Parathyroid adenoma (tissue), 2 donors: ENCODE measurements around the gene TMEM39A.

Source experiments
- H2AFZ ChIP-seq: fragments of 300-600 bp; sonication (generic); one replicate; pipeline ENCODE4 v1.7.0; 2017; ENCODE audit warnings: antibody characterized with exemption, mild to moderate bottlenecking
- H3K27ac ChIP-seq: fragments of 300-600 bp; sonication (generic); one replicate; pipeline ENCODE4 v1.7.0; 2017
- H3K27me3 ChIP-seq: fragments of 300-600 bp; sonication (generic); one replicate; pipeline ENCODE4 v1.7.0; 2017; ENCODE audit warnings: low read length; ENCODE audit not compliant: control insufficient read depth, insufficient read depth
- H3K36me3 ChIP-seq: fragments of 300-600 bp; sonication (generic); one replicate; pipeline ENCODE4 v1.7.0; 2017; ENCODE audit warnings: low read length; ENCODE audit not compliant: control insufficient read depth, insufficient read depth
- H3K4me1 ChIP-seq: fragments of 300-600 bp; sonication (generic); one replicate; pipeline ENCODE4 v1.7.0; 2017; ENCODE audit warnings: control low read depth
- H3K4me2 ChIP-seq: fragments of 300-600 bp; sonication (generic); one replicate; pipeline ENCODE4 v1.7.0; 2017; ENCODE audit warnings: low read length
- H3K4me3 ChIP-seq: fragments of 300-600 bp; sonication (generic); one replicate; pipeline ENCODE4 v1.7.0; 2017; ENCODE audit warnings: low read depth, low read length
- H3K79me2 ChIP-seq: fragments of 300-600 bp; sonication (generic); one replicate; pipeline ENCODE4 v1.7.0; 2017; ENCODE audit warnings: control low read depth
- H3K9ac ChIP-seq: fragments of 300-600 bp; sonication (generic); one replicate; pipeline ENCODE4 v1.7.0; 2017; ENCODE audit warnings: mild to moderate bottlenecking
- H3K9me3 ChIP-seq: fragments of 300-600 bp; sonication (generic); one replicate; pipeline ENCODE4 v1.7.0; 2017; ENCODE audit warnings: low read length; ENCODE audit not compliant: control insufficient read depth
- CTCF ChIP-seq: fragments of 300-600 bp; sonication (generic); IDR thresholded peaks from one replicate; pipeline ENCODE4 v1.7.0; 2017; ENCODE audit warnings: antibody characterized with exemption, mild to moderate bottlenecking
- donor health status: primary hyperparathyroidism.

TMEM39A gene

GRCh38 chr3:119494597-119494996 is 31.2 kb upstream of the TMEM39A start:
- Histone ChIP-seq H3K36me3 (no peaks in the 10 kb centered on the region), H3K4me1 (peaks cover 7% of the 10 kb centered on the region), H3K27ac (no peak overlapping the region), H3K79me2 (peaks cover 6% of the 10 kb centered on the region), H3K4me2 (no peak overlapping the region), H2AFZ (no peak overlapping the region), H3K9ac (no peak overlapping the region), H3K27me3 (no peaks in the 10 kb centered on the region), H3K4me3 (no peak overlapping the region), H3K9me3 (no peaks in the 10 kb centered on the region)
- TF ChIP-seq CTCF: no peak

GRCh38 chr3:119492810-119493209 is 29.4 kb upstream of the TMEM39A start:
- H3K27ac ChIP-seq: no peak overlapping the region
- H3K36me3 ChIP-seq: no peaks in the 10 kb centered on the region
- no peak overlapping the region for H3K4me3 ChIP-seq
- no peaks in the 10 kb centered on the region for H3K9me3 ChIP-seq
- no peaks in the 10 kb centered on the region for H3K79me2 ChIP-seq
- peaks cover 5% of the 10 kb centered on the region for H3K4me1 ChIP-seq
- no peak for TF ChIP-seq CTCF
- no peak overlapping the region for H3K9ac ChIP-seq
- no peaks in the 10 kb centered on the region for H3K27me3 ChIP-seq
- H3K4me2 ChIP-seq: no peak overlapping the region
- H2AFZ ChIP-seq: no peak overlapping the region

- Histone ChIP-seq H3K79me2 (no peaks in the 10 kb centered on the region), H3K27ac (no peak overlapping the region)
These were observed 28.7 kb upstream of the TMEM39A start for GRCh38 chr3:119492128-119492527.

GRCh38 chr3:119490153-119490552 is 26.7 kb upstream of the TMEM39A start:
- H2AFZ ChIP-seq: no peak overlapping the region
- no peak for TF ChIP-seq CTCF
- H3K27ac ChIP-seq: no peak overlapping the region
- no peaks in the 10 kb centered on the region for H3K4me1 ChIP-seq
- H3K9ac ChIP-seq: no peak overlapping the region
- no peak overlapping the region for H3K4me3 ChIP-seq
- H3K79me2 ChIP-seq: no peaks in the 10 kb centered on the region
- H3K36me3 ChIP-seq: no peaks in the 10 kb centered on the region
- no peaks in the 10 kb centered on the region for H3K9me3 ChIP-seq
- H3K27me3 ChIP-seq: no peaks in the 10 kb centered on the region
- H3K4me2 ChIP-seq: no peak overlapping the region

More at GRCh38 chr3:119492128-119492527, 28.7 kb upstream of the TMEM39A start:
- no peaks in the 10 kb centered on the region for H3K27me3 ChIP-seq
- H3K36me3 ChIP-seq: no peaks in the 10 kb centered on the region
- no peak overlapping the region for H2AFZ ChIP-seq
- H3K4me2 ChIP-seq: no peak overlapping the region
- TF ChIP-seq CTCF: no peak
- H3K9me3 ChIP-seq: no peaks in the 10 kb centered on the region
- no peak overlapping the region for H3K9ac ChIP-seq
- no peaks in the 10 kb centered on the region for H3K4me1 ChIP-seq
- no peak overlapping the region for H3K4me3 ChIP-seq

- Histone ChIP-seq H3K4me3 (no peak overlapping the region), H3K36me3 (no peaks in the 10 kb centered on the region), H3K27ac (no peak overlapping the region), H3K9me3 (no peaks in the 10 kb centered on the region), H3K4me1 (no peaks in the 10 kb centered on the region), H3K27me3 (no peaks in the 10 kb centered on the region), H2AFZ (no peak overlapping the region), H3K79me2 (no peaks in the 10 kb centered on the region), H3K9ac (no peak overlapping the region), H3K4me2 (no peak overlapping the region)
- TF ChIP-seq CTCF: no peak
These were observed 22.1 kb upstream of the TMEM39A start for GRCh38 chr3:119485563-119485962.
